GF-D8 (cell line): Measurements from ENCODE around the gene ZNF74.
A peak's percentile ranks its signal among the peaks of the same experiment; 100 is the strongest.
"Not testable (repeated sequence)": the region's sequence is repeated elsewhere in the genome, so short reads cannot be mapped to it uniquely, and the experiment has no call there.

Experiments
- DNase-seq: peaks from one replicate; lab custom pipeline; 2025; lab: John Stamatoyannopoulos, UW

ZNF74 gene

DNA sequence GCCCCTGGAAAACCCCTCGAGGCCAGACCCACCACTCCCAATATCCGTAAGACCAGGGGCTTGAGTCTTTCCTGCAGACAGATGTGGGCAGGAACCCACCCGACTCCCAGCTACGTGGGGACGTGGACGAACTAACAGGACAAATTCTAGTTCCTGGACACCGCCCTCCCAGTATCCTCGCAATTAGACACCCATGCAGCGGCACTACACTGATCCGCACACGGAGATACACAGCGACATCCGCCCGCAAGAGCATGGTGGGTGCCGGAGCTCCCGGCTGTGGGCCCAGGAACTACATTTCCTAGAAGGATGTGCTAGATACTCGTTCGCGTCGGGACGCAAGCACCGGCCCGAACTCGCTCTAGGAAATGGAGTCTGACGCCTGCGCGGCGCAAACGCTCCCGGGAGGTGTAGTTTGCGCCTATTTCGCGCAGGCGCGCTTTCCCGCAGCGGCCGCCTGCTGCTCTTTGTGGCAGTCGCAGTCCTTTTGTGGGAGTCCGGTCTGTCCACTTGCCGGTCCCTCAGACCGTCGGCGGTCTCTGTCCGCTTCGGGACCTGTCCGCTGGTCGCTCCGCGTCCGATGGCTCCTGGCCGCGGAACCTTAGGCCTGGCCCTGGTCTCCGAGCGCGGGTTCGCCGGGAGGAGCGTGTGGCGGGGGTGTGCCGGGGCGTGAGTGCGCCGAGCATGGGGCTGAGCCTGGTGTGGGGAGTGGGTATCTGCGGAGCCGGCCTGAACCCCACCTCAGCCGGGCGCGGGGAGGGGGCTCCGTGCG lies at the start of gene ZNF74:
Gene ZNF74 (plus strand): TSS at position 447 of the 772 bp plus-strand sequence. CDS start 478 bp downstream, outside the sequence.
- DNase-seq: peak; percentile 80

DNA sequence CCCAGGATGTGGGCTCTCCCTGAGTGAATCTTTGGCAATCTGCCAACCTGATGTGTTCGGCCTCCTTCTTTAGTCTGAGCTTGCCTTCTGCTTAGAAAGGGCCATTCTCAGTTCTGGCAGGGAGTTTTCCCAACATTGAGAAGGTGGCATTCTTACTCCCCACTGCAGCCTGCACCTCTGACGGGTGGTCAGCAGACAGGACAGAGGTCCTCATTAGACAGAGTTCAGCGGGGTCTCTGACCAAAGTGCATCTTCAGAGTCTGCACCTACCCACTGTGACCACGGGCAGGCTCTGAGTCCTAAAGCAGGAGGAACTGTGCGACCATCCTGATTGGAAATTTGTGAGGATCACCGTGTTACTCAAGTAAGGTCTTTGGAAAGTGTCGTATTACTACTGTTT lies 47.4 kb upstream of the ZNF74 start:
- not testable (repeated sequence) for DNase-seq

DNA sequence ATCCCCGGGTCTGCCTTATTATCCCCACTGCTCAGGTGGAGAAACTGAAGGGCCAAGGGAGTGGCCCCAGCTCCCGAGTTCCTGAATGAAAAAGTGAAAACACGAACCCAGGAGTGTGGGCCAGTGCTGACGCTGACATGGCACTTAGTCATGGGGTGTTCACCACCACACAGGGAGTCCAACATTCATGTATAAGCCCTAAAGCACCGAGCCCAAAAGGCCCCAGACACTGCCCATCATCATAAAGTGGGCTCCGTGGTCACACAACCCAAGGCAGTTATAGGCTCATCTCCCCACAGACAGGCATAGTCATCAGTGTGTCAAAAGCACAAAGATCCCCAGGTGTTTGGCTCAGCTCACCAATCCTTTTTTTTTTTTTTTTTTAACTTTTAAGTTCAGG lies 41.4 kb upstream of the ZNF74 start:
- DNase-seq: not testable (repeated sequence)

- no peak for DNase-seq
Measured at GRCh38 chr22:20354238-20354975, 39.5 kb upstream of the ZNF74 start.

- DNase-seq: not testable (repeated sequence)
Measured at GRCh38 chr22:20355939-20356636, 37.9 kb upstream of the ZNF74 start.

DNA sequence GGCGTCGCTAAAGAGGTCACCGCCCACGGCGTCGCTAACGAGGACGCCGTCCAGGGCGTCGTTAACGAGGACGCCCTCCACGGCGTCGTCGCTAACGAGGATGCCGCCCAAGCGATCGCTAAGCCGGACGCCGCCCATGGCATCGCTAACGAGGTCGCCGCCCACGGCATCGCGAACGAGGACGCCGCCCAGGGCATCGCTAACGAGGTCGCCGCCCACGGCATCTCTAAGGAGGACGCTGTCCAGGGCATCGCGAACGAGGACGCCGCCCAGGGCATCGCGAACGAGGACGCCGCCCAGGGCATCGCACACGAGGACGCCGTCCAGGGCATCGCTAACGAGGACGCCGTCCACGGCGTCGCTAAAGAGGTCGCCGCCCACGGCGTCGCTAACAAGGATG lies 37.0 kb upstream of the ZNF74 start:
- DNase-seq: not testable (repeated sequence)

DNA sequence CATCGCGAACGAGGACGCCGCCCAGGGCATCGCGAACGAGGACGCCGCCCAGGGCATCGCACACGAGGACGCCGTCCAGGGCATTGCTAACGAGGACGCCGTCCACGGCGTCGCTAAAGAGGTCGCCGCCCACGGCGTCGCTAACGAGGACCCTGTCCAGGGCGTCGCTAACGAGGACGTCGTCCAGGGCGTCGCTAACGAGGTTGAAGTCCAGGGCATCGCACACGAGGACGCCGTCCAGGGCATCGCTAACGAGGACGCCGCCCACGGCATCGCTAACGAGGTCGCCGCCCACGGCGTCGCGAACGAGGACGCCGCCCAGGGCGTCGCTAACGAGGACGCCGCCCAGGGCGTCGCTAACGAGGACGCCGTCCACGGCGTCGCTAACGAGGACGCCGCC lies 36.0 kb upstream of the ZNF74 start:
- DNase-seq: not testable (repeated sequence)

- DNase-seq: not testable (repeated sequence)
Measured at GRCh38 chr22:20358503-20359239, 35.3 kb upstream of the ZNF74 start.

GRCh38 chr22:20360261-20360660 lies 33.7 kb upstream of the ZNF74 start:
- not testable (repeated sequence) for DNase-seq

DNA sequence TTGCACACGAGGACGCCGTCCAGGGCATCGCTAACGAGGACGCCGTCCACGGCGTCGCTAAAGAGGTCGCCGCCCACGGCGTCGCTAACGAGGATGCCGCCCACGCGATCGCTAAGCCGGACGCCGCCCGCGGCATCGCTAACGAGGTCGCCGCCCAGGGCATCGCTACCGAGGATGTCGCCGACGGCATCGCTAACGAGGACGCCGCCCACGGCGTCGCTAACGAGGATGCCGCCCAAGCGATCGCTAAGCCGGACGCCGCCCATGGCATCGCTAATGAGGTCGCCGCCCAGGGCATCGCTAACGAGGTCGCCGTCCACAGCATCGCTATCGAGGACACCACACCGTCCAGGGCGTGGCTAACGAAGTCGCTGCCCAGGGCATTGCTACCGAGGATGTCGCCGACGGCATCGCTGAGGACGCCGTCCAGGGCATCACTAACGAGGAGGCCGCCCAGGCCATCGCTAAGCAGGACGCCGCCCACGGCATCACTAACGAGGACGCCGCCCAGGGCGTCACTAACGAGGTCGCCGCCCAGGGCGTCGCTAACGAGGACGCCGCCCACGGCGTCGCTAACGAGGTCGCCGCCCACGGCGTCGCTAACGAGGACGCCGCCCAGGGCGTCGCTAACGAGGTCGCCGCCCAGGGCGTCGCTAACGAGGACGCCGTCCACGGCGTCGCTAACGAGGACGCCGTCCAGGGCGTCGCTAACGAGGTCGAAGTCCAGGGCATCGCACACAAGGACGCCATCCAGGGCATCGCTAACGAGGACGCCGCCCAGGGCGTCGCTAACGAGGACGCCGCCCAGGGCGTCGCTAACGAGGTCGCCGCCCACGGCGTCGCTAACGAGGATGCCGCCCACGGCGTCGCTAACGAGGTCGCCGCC lies 32.8 kb upstream of the ZNF74 start:
- not testable (repeated sequence) for DNase-seq

DNA sequence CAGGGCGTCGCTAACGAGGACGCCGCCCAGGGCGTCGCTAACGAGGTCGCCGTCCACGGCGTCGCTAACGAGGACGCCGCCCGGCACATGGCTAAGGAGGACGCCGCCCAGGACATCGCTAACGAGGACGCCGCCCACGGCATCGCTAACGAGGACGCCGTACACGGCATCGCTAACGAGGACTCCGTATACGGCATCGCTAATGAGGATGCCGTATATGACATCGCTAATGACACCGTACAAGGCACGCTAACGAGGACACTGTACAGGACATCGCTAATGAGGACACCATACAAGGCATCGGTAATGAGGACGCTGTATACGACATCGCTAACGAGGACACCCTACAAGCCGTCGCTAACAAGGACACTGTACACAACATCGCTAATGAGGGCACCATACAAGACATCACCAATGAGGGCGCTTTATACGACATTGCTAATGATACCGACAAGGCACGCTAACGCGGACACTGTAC lies 32.2 kb upstream of the ZNF74 start:
- DNase-seq: not testable (repeated sequence)

- not testable (repeated sequence) for DNase-seq
Measured at GRCh38 chr22:20362403-20362802, 31.5 kb upstream of the ZNF74 start.

DNA sequence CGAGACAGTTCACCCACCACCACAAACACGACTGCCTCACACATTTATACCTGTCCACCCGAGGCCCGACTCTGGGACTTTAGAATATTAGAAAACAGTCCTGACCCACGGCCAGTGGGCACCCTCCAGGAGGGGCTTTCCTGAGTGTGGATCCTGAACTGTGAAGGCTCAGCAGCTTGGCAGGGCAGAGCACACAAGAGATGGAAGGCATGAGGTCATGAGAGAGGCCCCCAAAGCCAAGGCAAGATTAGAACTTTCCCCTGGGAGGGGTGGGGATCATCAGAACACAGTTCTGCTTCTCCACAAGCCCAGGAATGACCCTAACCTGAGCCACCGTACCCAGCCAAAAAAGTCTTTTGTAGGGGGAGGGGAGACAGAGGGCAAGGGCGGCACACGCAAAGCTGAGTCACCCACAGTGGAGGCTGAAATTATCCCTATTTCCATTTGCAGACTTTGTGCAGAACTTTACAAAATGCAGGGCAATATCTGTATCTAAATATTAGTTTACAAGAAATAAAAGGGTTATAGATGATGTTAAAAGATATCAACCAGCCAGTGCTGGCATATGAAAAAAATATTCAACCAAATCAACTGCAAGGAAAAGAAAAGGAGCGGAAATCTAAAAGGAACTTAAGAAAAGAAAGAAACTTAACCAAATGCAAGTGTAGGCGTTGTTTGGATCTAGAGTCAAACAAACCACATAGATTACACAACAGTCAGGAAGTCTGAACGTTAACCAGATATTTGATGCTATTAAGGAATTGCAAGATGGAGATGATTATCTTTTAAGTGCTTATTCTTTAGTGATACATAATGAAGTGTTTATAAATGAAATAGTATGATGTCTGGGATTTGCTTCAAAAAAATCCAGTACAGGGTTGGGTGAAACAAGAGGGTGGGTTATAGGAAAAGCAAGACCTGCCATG lies 29.4 kb upstream of the ZNF74 start:
- not testable (repeated sequence) for DNase-seq

DNA sequence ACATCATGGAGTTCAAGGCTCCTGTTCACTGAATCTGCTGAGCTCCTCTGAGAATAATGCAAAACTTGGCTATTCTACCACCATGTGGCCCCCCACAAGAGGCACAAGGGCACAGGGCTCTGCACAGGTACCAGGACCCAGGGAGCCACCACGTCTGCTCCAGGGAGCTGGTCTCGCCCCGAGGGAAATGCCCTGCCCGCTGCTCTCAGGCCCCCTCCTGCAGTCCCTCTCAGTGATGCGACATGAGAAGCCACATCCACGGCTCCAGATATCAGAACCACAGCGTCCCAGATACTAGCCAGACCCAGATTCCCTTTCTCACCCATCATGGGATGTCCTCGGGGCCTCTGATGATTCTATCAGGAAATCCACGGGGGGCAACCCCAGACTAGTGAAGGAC lies 27.1 kb upstream of the ZNF74 start:
- not testable (repeated sequence) for DNase-seq

DNA sequence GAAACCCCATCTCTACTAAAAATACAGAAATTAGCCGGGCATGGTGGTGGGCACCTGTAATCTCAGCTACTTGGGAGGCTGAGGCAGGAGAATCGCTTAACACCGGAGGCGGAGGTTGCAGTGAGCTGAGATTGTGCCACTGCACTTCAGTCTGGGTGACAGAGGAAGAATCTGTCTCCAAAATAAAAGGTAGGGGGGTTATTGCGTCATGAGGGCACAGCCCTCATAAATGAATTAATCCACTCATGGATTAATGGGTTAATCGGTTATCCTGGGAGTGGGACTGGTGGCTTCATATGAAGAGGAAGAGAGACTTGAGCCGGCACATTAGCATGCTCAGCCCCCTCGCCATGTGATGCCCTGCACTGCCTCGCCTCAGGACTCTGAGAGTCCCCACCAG lies 25.1 kb upstream of the ZNF74 start:
- not testable (repeated sequence) for DNase-seq

- DNase-seq: not testable (repeated sequence)
Measured at GRCh38 chr22:20371687-20372086, 22.3 kb upstream of the ZNF74 start.

DNA sequence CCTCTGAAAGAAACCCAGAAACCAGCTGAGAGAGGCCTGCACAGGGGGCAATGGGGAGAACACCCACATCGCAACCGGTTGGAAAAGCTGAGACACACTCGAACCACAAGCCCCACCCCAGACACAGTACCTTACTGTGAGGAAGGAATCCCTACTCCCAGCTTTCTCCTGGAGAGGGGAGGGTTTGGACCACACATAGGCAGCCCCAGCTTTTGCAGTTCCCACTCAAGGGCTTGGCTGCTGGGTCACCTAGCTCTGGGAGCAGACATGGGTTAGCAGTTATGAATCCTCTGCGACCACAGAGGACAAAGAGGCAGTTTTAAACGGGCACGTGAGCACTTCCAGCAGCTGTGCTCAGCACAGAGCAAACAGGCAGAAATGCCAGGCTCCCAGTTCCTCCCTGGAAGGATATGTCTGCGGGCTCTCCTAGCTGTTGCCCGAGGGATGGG lies 21.5 kb upstream of the ZNF74 start:
- DNase-seq: not testable (repeated sequence)

DNA sequence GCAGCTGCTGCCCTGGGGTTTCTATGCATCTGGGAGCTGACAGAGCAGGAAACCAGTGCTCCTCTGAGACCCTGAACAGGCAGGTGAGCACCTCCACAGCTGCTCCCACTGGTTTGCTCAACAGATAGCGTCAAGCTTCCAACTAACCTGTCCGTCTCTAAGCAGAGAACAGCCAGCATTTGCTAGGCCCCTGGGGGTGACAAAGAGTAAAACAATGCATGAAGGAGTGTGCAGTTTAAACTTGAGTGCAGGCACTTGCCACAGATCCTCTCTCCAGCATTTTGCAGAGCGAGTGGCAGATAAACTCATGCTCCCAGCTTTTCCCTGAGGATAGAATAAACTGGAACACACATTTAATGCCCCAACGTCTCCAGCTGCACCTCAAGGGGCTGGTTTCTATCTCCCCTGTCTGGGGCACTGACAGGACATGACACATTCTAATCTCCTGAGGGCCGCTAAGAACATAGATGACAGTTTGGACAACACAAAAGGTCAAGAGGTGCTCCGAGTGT lies 20.7 kb upstream of the ZNF74 start:
- DNase-seq: not testable (repeated sequence)

GRCh38 chr22:20374130-20374529 lies 19.8 kb upstream of the ZNF74 start:
- DNase-seq: not testable (repeated sequence)
